GM18870 (cell line): ENCODE data around the gene OSBPL9.
"Not testable (repeated sequence)": the region's sequence is repeated elsewhere in the genome, so short reads cannot be mapped to it uniquely, and the experiment has no call there.

Experiments
- ATAC-seq: cut with Tn5 transposase; IDR thresholded peaks from one replicate; pipeline ENCODE4 v1.9.1; 2021; ENCODE audit warnings: moderate library complexity; ENCODE audit not compliant: unreplicated experiment

OSBPL9 gene

GRCh38 chr1:51702220-51702619, 85.3 kb downstream of the OSBPL9 start:
- not testable (repeated sequence) for ATAC-seq

DNA sequence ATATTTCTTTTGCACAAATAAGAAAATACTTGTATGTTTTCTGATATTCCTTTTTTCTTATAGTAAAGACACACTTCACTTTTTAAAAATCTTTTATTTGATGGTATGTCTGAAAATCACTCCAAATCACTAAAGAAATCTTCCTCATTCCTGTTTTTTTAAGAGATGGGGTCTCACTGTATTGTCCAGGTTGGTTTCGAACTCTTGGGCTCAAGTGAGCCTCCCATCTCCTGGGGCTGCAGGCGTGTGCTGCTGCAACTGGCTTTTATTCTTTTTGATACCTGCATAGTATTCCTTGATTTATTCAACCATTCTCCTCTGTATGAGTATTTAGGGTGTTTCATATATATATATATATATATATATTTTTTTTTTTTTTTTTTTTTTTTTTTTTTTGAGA, 88.1 kb downstream of the OSBPL9 start:
- no peak for ATAC-seq

DNA sequence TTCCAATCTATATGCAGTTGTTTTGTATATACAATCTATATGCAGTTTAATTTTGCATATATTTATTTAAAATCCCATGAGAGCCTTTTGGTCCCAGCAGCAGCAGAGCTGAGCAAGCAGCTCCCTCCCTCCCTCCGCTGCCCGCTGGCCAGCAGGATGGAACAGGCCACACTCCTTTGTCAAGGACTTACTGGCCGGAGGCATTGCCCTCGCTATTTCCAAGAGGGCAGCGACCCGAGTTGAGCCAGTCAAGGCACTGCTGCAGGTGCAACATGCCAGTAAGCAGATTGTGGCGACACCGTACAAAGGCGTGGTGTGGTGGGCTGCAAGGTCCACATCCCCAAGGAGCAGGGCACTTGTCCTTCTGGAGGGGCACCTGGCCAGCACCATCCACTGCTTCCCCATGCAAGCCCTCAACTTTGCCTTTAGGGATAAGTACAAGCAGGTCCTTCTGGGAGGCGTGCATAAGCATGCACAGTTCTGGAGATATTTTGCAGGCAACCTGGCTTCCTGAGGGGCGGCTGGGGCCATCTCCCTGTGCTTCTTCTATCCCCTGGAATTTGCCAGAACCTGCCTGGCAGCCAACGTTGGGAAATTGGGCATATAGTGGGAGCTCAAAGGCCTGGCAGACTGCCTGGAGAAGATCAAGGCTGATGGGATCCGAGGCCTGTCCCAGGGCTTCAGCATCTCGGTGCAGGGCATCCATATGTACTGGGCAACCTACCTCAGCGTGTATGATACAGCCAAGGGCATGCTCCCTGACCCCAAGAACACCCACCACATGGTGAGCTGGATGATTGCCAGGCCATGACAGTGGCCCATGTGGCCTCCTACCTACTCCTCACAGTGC, 92.2 kb downstream of the OSBPL9 start:
- ATAC-seq = no peak

- no peak for ATAC-seq
Observed at GRCh38 chr1:51709951-51710350, 93.1 kb downstream of the OSBPL9 start.

DNA sequence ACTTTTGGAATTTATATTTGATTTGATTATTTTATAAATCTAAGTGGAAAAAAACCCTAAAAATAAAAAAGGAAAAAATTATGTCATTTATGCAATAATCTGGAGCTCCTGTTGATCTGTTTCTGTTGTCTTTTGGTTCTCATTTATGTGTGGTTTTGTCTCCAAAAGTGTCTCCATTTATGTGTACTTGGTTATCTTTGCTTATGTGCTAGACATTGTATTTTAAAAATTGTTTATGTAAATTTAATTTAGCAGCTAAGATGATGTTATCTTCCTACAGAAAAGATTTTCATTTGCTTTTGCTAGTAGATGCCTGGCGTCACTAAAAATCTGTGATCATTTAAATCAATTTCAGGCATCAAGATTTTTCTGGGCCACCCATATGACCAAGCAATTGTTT, 95.7 kb downstream of the OSBPL9 start:
- ATAC-seq = no peak

- ATAC-seq = no peak
Observed at GRCh38 chr1:51714374-51715019, 97.6 kb downstream of the OSBPL9 start.

GRCh38 chr1:51715369-51715768, 98.5 kb downstream of the OSBPL9 start:
- no peak for ATAC-seq

DNA sequence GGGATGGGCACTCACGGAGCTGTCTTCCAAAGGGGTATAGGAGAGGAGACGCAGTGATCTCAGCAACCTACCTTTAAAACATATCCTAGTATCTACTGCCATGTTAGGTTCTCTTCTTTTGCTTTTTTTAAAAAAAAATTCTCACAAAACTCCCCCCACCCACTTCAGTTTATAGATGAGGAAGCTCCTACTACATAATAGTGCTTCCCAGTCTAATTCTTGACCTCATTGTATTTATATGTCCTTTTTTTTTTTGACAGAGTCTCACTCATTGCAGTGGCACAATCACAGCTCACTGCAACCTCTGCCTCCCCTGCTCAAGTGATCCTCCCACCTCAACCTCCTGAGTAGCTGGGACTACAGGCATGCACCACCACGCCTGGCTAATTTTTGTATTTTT, 99.9 kb downstream of the OSBPL9 start:
- no peak for ATAC-seq

- ATAC-seq = no peak
Observed at GRCh38 chr1:51717842-51718241, 101.0 kb downstream of the OSBPL9 start.

GRCh38 chr1:51719146-51719545, 102.3 kb downstream of the OSBPL9 start:
- no peak for ATAC-seq

GRCh38 chr1:51724797-51725196, 107.9 kb downstream of the OSBPL9 start:
- no peak for ATAC-seq

- no peak for ATAC-seq
Observed at GRCh38 chr1:51726051-51726450, 109.2 kb downstream of the OSBPL9 start.

DNA sequence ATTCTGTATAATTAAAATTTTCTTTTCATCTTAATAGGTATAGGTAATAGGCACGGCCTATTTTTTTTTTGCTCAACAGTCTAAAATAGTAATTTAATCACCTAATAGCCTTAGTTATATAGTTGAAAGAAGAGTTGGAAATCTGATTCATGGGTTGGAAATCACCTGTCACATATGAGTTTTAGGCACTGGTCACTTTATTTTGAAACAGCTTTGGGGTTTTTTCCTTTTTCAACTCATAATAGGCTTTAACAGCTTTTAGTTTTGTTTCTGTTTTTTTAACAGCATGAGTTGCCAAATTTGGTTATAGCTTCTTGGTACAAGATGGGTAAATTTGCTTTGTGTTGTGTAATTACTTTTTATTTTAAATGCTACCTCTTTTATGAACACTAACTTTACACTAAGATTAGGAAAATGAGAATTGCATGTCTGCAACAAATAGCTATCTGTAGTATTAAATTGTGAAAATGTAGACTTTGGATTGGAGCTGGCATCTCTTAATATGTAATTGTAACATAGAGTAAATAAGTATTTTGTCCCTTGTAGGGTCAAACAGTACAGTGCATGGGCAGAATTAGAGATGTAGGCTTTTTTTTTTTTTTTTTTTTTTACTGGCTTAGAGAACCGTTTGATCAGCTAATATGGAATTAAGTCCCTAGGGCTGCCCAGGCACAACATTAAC, 109.8 kb downstream of the OSBPL9 start:
- ATAC-seq = no peak

DNA sequence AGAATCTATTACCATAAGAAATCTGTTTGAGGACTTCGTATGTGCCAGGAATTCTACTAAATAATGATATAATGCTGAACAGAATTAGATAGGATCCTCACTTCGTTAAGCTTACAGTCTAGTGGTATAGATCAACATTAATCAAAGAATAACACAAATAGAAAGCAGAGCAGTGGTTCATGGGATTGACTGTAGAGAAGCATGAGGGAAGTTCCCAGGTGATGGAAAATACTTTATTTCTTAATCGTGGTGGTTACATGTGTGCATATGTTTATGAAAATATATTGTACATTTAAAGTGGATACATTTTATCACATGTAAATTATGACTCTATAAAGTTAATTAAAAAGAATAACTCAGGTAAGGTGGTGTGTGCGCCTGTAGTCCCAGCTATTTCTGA, 110.5 kb downstream of the OSBPL9 start:
- ATAC-seq = no peak

DNA sequence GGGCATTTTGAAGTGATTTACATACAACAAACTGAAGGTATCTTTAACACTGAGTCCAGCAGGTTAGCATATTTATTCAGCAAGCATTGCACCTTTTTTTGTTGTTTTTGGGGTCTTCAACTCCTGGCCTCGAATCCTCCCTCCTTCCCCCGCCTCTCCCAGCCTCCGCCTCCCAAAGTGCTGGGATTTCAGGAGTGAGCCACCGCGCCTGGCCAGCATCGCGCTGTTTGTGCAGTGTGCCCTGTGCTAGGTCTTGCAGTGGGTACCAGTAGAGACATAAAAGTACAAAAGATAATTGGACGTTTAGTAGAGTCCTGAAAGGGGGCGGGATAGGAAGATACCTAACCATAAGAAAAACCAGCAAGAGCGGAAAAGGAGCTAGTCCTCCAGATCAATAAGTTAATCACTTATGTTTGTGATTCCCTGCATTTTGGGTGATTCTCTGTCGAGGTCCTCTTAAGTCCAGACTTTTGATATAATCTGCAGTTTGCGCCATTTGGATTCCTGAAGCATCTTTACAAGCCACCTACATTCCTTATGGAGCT, 111.8 kb downstream of the OSBPL9 start:
- no peak for ATAC-seq

DNA sequence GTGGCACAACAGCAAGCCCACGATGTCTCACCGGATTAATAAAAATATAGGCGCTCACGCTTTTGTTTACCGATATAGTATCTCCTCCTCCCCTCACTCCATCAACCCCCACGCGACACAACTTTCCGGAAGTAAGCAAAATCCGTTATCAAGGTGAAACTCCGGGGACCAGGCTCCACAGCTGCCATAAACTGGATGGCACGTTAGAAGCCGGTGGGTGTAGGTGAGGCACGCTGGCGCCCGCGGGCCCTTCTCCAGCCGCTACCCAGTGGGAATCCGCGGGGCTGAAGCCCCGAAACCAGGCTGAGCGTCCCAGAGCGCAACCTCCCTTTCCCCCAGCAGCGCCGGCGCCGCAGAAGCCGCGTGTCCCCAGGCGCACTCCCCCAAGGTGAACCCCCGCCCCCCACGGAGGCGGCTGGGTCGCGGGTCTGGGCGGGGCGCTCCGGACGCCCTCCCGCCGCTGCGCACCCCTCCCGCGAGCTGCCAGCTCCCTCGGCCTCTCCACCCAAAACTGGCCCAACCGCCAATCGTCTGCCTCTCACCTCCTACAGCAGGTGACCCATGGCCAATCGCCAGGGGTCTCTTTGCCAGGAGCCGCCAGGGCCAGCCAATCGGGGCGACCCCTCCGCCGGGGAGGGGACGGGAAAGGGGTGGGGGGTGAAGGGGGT, 112.4 kb downstream of the OSBPL9 start:
- ATAC-seq = peak; percentile 86

GRCh38 chr1:51729824-51730301, 113.0 kb downstream of the OSBPL9 start:
- ATAC-seq = no peak

GRCh38 chr1:51731998-51732397, 115.1 kb downstream of the OSBPL9 start:
- no peak for ATAC-seq

DNA sequence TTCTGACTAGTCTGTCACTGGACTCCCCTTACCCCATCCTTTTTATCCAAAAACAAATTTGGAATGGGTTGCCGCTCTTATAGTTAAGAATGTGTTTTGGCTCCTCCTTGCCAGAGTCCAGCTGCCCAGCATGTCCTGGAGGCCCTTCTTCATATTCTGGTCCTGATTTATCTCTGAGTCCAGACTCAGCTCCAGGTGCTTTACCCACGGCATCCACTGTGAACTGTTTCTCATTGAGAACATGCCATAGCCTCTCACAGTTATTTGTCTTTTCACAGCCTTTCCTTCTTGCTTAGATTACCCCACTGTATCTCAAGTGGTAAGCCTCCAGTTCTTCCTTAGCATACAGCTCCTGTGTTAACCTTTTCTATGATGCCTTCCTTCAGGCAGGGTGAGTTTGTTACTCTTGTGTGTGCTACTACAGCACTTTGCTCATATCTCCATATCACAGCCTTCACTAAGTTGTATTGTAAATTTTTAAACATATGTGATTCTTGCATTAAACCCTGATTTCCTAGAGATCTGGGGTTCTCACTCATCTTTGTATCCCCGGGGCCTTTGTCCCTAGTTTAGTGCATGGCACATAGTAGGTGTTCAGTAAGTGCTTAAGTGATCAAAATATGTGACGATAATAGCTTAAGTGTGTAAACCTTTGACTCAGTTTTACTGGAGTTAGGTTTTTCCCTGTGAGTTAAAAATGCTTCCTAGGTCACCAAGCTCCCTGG, 116.0 kb downstream of the OSBPL9 start:
- no peak for ATAC-seq

DNA sequence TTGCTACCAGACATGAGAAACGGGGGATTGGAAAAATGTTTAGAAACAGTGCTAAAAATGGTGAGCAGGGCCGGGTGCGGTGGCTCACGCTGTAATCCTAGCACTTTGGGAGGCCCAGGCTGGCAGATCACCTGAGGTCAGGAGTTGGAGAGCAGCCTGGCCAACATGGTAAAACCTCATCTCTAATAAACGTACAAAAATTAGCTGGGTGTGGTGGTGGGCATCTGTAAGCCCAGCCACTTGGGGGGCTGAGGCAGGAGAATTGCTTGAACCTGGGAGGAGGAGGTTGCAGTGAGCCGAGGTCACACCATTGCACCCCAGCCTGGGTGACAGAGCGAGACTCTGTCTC, 116.5 kb downstream of the OSBPL9 start:
- not testable (repeated sequence) for ATAC-seq
